GM18873 (cell line): ENCODE measurements around the gene ZBTB17.
"Not testable (repeated sequence)": the region's sequence is repeated elsewhere in the genome, so short reads cannot be mapped to it uniquely, and the experiment has no call there.

Experiments used
- ATAC-seq: cut with Tn5 transposase; IDR thresholded peaks from one replicate; pipeline ENCODE4 v1.9.1; 2021; ENCODE audit warnings: mild to moderate bottlenecking, moderate library complexity, moderate number of reproducible peaks; ENCODE audit not compliant: unreplicated experiment, low FRiP score

The ZBTB17 gene

GRCh38 chr1:15913607-15914006, 62.3 kb downstream of the ZBTB17 start:
- ATAC-seq = not testable (repeated sequence)

GRCh38 chr1:15911927-15912326, 64.0 kb downstream of the ZBTB17 start:
- ATAC-seq = no peak

DNA sequence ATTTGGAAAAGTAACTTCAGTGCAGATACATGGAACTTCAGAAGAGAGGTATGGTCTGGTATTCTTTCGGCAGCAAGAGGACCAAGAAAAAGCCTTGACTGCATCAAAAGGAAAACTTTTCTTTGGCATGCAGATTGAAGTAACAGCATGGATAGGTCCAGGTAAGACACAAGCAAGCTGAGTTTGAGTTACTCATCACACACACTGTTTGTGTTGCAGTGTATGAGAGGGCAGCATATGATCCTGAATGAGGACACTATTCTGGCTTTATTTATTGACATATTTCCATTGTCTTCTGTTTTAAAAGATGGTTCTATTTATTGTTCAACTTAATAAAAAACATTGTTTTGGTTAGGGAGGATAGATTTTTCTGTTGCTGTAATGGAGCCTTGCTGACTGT, 64.8 kb downstream of the ZBTB17 start:
- ATAC-seq = no peak

DNA sequence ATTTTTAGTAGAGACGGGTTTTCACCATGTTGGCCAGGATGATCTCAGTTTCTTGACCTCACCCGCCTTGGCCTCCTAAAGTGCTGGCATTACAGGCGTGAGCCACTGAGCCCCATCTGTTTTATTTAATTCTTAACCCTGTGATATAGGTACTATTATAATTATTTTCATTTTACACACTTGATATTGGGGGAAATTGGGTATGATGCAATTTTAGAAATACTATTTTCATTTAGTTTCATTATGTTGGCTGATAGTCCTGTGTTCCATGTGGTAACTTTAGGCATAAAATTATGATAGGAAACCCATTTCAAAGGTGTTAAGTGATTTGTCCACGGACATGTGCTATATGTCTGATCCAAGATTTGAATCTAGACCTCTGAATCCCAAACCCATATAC, 67.3 kb downstream of the ZBTB17 start:
- ATAC-seq = no peak

DNA sequence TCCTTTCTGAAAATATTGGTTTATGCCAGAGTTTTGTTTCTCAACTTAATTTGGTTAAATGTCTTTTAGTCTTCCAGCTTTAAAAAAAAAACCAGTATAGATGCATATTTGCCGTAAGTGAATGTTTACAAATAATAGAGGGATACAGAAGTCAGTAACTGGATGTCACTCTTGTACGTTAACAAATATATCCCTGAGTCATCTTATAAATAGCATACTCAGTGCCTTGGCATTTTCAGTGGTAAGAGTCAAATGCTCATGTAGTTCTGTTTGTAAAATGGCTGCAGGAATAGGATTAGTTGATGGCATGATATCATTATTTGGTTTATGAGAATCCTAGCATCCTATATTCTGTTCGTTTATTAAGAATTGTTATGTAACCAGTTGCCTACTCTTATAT, 73.0 kb downstream of the ZBTB17 start:
- ATAC-seq = no peak

GRCh38 chr1:15900662-15901279, 75.1 kb downstream of the ZBTB17 start:
- no peak for ATAC-seq

DNA sequence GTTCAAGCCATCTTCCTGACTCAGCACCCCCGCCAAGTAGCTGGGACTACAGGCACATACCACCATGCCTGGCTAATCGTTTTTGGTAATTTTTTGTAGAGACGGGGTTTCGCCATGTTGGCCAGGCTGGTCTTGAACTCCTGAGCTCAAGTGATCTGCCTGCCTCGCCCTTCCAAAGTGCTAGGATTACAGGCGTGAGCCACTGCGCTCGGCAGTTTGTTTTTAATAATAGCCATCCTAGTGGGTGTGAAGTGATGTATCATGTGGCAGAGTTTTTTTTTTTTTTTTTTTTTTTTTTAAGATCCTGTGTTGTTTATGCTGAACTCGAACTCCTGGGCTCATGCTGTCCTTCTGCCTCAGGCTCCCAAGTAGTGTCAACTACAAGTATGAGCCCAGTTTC, 76.6 kb downstream of the ZBTB17 start:
- ATAC-seq = no peak

DNA sequence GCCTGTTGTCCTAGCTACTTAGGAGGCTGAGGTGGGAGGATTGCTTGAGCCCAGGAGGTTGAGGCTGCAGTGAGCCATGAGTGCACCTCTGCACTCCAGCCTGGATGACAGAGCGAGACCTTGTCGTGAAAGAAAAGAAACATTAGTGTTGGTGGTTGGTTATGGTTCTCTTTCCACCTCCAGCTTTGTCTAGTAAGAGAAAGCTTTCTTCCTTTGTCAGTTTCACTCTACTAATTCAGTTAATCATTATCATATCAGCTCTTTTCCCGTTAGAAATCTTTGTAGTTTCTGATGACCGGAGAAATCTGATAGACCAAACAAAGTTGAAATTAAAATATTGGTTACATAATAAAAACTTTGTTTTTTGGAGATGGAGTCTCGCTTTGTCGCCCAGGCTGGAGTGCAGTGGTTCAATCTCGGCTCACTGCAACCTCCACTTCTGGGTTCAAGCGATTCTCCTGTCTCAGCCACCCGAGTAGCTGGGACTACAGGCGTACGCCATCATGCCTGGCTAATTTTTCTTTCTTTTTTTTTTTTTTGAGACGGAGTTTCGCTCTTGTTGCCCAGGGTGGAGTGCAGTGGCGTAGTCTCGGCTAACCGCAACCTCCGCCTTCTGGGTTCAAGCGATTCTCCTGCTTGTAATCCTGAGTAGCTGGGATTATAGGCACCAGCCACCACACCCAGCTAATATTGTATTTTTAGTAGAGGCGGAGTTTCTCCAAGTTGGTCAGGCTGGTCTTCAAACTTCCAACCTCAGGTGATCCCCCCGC, 78.9 kb downstream of the ZBTB17 start:
- ATAC-seq = not testable (repeated sequence)

DNA sequence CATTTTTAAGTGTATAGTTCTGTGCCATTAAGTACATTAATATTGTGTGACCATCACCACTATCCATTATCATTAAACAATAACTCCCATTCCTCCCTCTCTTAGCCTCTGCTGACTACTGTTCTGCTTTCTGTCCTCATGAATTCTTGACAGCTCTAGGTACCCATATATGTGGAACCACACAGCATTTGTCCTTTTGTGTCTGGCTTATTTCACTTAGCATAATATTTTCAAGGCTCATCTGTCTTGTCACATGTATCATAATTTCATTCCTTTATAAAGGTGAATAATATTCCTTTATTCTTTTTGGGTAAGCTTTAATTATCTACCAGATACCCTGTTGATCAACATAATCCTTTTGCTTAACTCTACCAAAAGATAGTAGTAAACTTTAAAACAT, 80.7 kb downstream of the ZBTB17 start:
- ATAC-seq = no peak

- ATAC-seq = not testable (repeated sequence)
Observed at GRCh38 chr1:15892857-15893599, 82.9 kb downstream of the ZBTB17 start.
